Measurements from ENCODE around the gene LRRIQ1.

DNA sequence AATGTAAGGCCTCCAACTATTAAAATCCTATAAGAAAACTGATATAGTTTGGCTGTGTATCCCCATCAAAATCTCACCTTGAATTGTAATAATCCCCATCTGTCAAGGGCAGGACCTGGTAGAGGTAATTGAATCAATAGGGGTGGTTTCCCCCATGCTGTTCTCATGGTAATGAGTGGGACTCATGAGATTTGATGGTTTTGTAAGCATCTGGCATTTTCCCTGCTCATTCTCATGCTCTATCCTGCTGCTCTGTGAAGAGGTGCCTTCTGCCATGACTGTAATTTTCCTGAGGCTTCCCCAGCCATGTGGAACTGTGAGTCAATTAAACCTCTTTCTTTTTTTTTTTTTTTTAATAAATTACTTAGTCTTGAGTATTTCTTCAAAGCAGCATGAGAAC, 31.9 kb upstream of the LRRIQ1 start:
- TF ChIP-seq, protein P1, sequence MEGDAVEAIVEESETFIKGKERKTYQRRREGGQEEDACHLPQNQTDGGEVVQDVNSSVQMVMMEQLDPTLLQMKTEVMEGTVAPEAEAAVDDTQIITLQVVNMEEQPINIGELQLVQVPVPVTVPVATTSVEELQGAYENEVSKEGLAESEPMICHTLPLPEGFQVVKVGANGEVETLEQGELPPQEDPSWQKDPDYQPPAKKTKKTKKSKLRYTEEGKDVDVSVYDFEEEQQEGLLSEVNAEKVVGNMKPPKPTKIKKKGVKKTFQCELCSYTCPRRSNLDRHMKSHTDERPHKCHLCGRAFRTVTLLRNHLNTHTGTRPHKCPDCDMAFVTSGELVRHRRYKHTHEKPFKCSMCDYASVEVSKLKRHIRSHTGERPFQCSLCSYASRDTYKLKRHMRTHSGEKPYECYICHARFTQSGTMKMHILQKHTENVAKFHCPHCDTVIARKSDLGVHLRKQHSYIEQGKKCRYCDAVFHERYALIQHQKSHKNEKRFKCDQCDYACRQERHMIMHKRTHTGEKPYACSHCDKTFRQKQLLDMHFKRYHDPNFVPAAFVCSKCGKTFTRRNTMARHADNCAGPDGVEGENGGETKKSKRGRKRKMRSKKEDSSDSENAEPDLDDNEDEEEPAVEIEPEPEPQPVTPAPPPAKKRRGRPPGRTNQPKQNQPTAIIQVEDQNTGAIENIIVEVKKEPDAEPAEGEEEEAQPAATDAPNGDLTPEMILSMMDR (conservative IDR thresholded peaks at IDR 0.05), result no peak
- no peak for TF ChIP-seq EZH2 (IDR thresholded peaks at IDR 0.05; ENCODE audit: low read depth)

Measured in PC-9 (cell line).